Femur (tissue), 1 donor: ENCODE results near the gene RFX7.

ENCODE experiments used
- DNase-seq: peaks from one replicate; pipeline ENCODE4 v3.0.0-alpha.2; 2017

RFX7 gene

GRCh38 chr15:56124391-56124790, 119.3 kb downstream of the RFX7 start:
- no peak for DNase-seq

GRCh38 chr15:56105855-56106254, 137.8 kb downstream of the RFX7 start:
- no peak for DNase-seq

- peak; percentile 81 for DNase-seq
These were observed 141.2 kb downstream of the RFX7 start for GRCh38 chr15:56102441-56102840.

- DNase-seq: no peak
These were observed 144.4 kb downstream of the RFX7 start for GRCh38 chr15:56099311-56099710.

- no peak for DNase-seq
These were observed 145.3 kb downstream of the RFX7 start for GRCh38 chr15:56098195-56098863.

GRCh38 chr15:56095406-56095805, 148.3 kb downstream of the RFX7 start:
- no peak for DNase-seq

- DNase-seq: no peak
These were observed 149.5 kb downstream of the RFX7 start for GRCh38 chr15:56094171-56094570.

GRCh38 chr15:56088389-56088788, 155.3 kb downstream of the RFX7 start:
- DNase-seq: no peak

- DNase-seq: no peak
These were observed 157.1 kb downstream of the RFX7 start for GRCh38 chr15:56086566-56086965.

- no peak for DNase-seq
These were observed 161.4 kb downstream of the RFX7 start for GRCh38 chr15:56082263-56082761.

GRCh38 chr15:56077081-56077480, 166.6 kb downstream of the RFX7 start:
- no peak for DNase-seq

- no peak for DNase-seq
These were observed 167.0 kb downstream of the RFX7 start for GRCh38 chr15:56076640-56077039.

GRCh38 chr15:56074481-56075265, 169.0 kb downstream of the RFX7 start:
- no peak for DNase-seq

- DNase-seq: no peak
These were observed 179.5 kb downstream of the RFX7 start for GRCh38 chr15:56064152-56064551.

- DNase-seq: no peak
These were observed 184.0 kb downstream of the RFX7 start for GRCh38 chr15:56059716-56060115.

GRCh38 chr15:56058986-56059385, 184.7 kb downstream of the RFX7 start:
- no peak for DNase-seq

- no peak for DNase-seq
These were observed 187.1 kb downstream of the RFX7 start for GRCh38 chr15:56056626-56057025.

GRCh38 chr15:56053046-56053400, 190.7 kb downstream of the RFX7 start:
- DNase-seq: no peak

- DNase-seq: no peak
These were observed 191.2 kb downstream of the RFX7 start for GRCh38 chr15:56052395-56053045.

GRCh38 chr15:56051676-56052075, 192.0 kb downstream of the RFX7 start:
- no peak for DNase-seq

GRCh38 chr15:56049577-56049976, 194.1 kb downstream of the RFX7 start:
- no peak for DNase-seq

- no peak for DNase-seq
These were observed 196.3 kb downstream of the RFX7 start for GRCh38 chr15:56047354-56047753.

GRCh38 chr15:56045068-56045748, 198.5 kb downstream of the RFX7 start:
- no peak for DNase-seq
